Epithelial cell of esophagus (primary cell): ENCODE measurements around the gene ETS1.

ENCODE experiments used
- DNase-seq: peaks from one replicate; pipeline ENCODE4 v3.0.0; 2010; ENCODE audit warnings: low read depth
- H3K4me3 ChIP-seq: 2 replicates; pipeline ENCODE4 v1.5.1; 2011; ENCODE audit warnings: mild to moderate bottlenecking, low read length, control low read depth
- CTCF ChIP-seq: IDR thresholded peaks from 2 replicates; pipeline ENCODE4 v1.5.1; 2011; ENCODE audit warnings: low read depth, mild to moderate bottlenecking, low read length, control low read depth, inconsistent platforms; ENCODE audit not compliant: insufficient read depth; ENCODE audit errors: missing control alignments

The ETS1 gene

GRCh38 chr11:128497776-128498095 is 89.6 kb downstream of the ETS1 start:
- H3K4me3 ChIP-seq, result no peak overlapping the region
- no peak for TF ChIP-seq CTCF
- DNase-seq, result no peak

GRCh38 chr11:128497061-128497775 is 90.1 kb downstream of the ETS1 start:
- no peak overlapping the region for H3K4me3 ChIP-seq
- TF ChIP-seq CTCF, result no peak
- peak; percentile 66 for DNase-seq

GRCh38 chr11:128496692-128497060 is 90.7 kb downstream of the ETS1 start:
- TF ChIP-seq CTCF, result no peak
- peak; percentile 54 for DNase-seq
- no peak overlapping the region for H3K4me3 ChIP-seq

GRCh38 chr11:128496249-128496648 is 91.1 kb downstream of the ETS1 start:
- TF ChIP-seq CTCF, result no peak
- DNase-seq, result no peak
- no peak overlapping the region for H3K4me3 ChIP-seq

- no peak for TF ChIP-seq CTCF
- DNase-seq, result no peak
- no peak overlapping the region for H3K4me3 ChIP-seq
These were observed 92.7 kb downstream of the ETS1 start for GRCh38 chr11:128494418-128495332.

GRCh38 chr11:128493570-128493965 is 93.8 kb downstream of the ETS1 start:
- no peak for TF ChIP-seq CTCF
- H3K4me3 ChIP-seq, result no peak overlapping the region
- DNase-seq, result no peak
